Chondrocyte (in vitro differentiated cells): ENCODE results near the gene SLC6A12. TPM values are rescaled to one million over a fixed set of nuclear protein-coding genes. Genes with fewer than 3 reads are reported as not detected.
A peak's percentile ranks its signal among the peaks of the same experiment; 100 is the strongest.

ENCODE experiments used
- DNase-seq: peaks from one replicate; pipeline ENCODE4 v3.0.0; 2021; ENCODE audit warnings: mixed read lengths, low spot score
- H3K27ac Mint-ChIP-seq: one replicate; pipeline ENCODE4 v1.8.0; 2021; ENCODE audit warnings: mild to moderate bottlenecking, moderate library complexity, mixed read lengths; ENCODE audit not compliant: unreplicated experiment
- H3K27me3 Mint-ChIP-seq: 2 replicates; pipeline ENCODE4 v1.8.0; 2021; ENCODE audit warnings: low read depth, mixed read lengths
- H3K36me3 Mint-ChIP-seq: 2 replicates; pipeline ENCODE4 v1.8.0; 2021; ENCODE audit warnings: low read depth, mixed read lengths
- H3K4me1 Mint-ChIP-seq: 2 replicates; pipeline ENCODE4 v1.8.0; 2021; ENCODE audit warnings: low read depth, mild to moderate bottlenecking, mixed read lengths
- H3K4me3 Mint-ChIP-seq: one replicate; pipeline ENCODE4 v1.8.0; 2021; ENCODE audit warnings: mild to moderate bottlenecking, moderate library complexity, mixed read lengths; ENCODE audit not compliant: unreplicated experiment
- H3K9me3 Mint-ChIP-seq: 2 replicates; pipeline ENCODE4 v1.8.0; 2021; ENCODE audit warnings: low read depth, mixed read lengths
- CTCF ChIP-seq: fragments of 200-600 bp; sonication (generic); IDR thresholded peaks from 2 replicates; pipeline ENCODE4 v1.5.0; 2021; ENCODE audit warnings: antibody characterized with exemption, mild to moderate bottlenecking, moderate library complexity
- total RNA-seq: library from RNA; stranded (reverse); gene quantifications from 3 replicates; pipeline ENCODE4 v1.2.1, GENCODE V29; 2021

SLC6A12 gene
- total RNA-seq, 1 donor from 2014 or later = 0.42 TPM

- peak overlapping the region; percentile 37 for H3K4me3 Mint-ChIP-seq
These were observed 11.8 kb downstream of the SLC6A12 start for GRCh38 chr12:202081-202731.

GRCh38 chr12:201361-201760 is 12.6 kb downstream of the SLC6A12 start:
- no peak overlapping the region for H3K4me3 Mint-ChIP-seq
- no peak for TF ChIP-seq CTCF
- no peaks in the 10 kb centered on the region for H3K36me3 Mint-ChIP-seq
- H3K9me3 Mint-ChIP-seq = no peaks in the 10 kb centered on the region
- no peak overlapping the region for H3K27ac Mint-ChIP-seq
- peaks cover 49% of the 10 kb centered on the region for H3K27me3 Mint-ChIP-seq
- H3K4me1 Mint-ChIP-seq = peaks cover 15% of the 10 kb centered on the region
- no peak for DNase-seq

More at GRCh38 chr12:202081-202731, 11.8 kb downstream of the SLC6A12 start:
- H3K27me3 Mint-ChIP-seq = peaks cover 50% of the 10 kb centered on the region
- no peak overlapping the region for H3K27ac Mint-ChIP-seq
- no peaks in the 10 kb centered on the region for H3K9me3 Mint-ChIP-seq
- peaks cover 15% of the 10 kb centered on the region for H3K4me1 Mint-ChIP-seq
- no peaks in the 10 kb centered on the region for H3K36me3 Mint-ChIP-seq
- no peak for TF ChIP-seq CTCF
- DNase-seq = no peak

- no peaks in the 10 kb centered on the region for H3K9me3 Mint-ChIP-seq
- H3K27me3 Mint-ChIP-seq = peaks cover 50% of the 10 kb centered on the region
- H3K4me3 Mint-ChIP-seq = no peak overlapping the region
- no peak for DNase-seq
- TF ChIP-seq CTCF = no peak
- H3K36me3 Mint-ChIP-seq = no peaks in the 10 kb centered on the region
- no peak overlapping the region for H3K27ac Mint-ChIP-seq
- H3K4me1 Mint-ChIP-seq = peaks cover 11% of the 10 kb centered on the region
These were observed 15.3 kb downstream of the SLC6A12 start for GRCh38 chr12:198705-199104.

- H3K27me3 Mint-ChIP-seq = peaks cover 54% of the 10 kb centered on the region
- no peak overlapping the region for H3K4me3 Mint-ChIP-seq
- H3K27ac Mint-ChIP-seq = no peak overlapping the region
- peaks cover 11% of the 10 kb centered on the region for H3K4me1 Mint-ChIP-seq
- TF ChIP-seq CTCF = no peak
- no peaks in the 10 kb centered on the region for H3K36me3 Mint-ChIP-seq
- DNase-seq = peak; percentile 79
- no peaks in the 10 kb centered on the region for H3K9me3 Mint-ChIP-seq
These were observed 15.9 kb downstream of the SLC6A12 start for GRCh38 chr12:197911-198695.

GRCh38 chr12:197347-197746 is 16.6 kb downstream of the SLC6A12 start:
- Mint-ChIP-seq H3K4me1 (peaks cover 11% of the 10 kb centered on the region), H3K9me3 (no peaks in the 10 kb centered on the region), H3K27ac (no peak overlapping the region), H3K27me3 (peaks cover 54% of the 10 kb centered on the region), H3K36me3 (no peaks in the 10 kb centered on the region), H3K4me3 (no peak overlapping the region)
- TF ChIP-seq CTCF = no peak
- peak; percentile 33 for DNase-seq
